Right lobe of liver (tissue), 6 donors: Measurements from ENCODE around the gene ZNF451. TPM values are rescaled to one million over a fixed set of nuclear protein-coding genes. Genes with fewer than 3 reads are reported as not detected.
A peak's percentile ranks its signal among the peaks of the same experiment; 100 is the strongest.
"Not testable (repeated sequence)": the region's sequence is repeated elsewhere in the genome, so short reads cannot be mapped to it uniquely, and the experiment has no call there.

ENCODE experiments used
- ATAC-seq, 4 donors: fragments of 200-7000 bp; cut with Tn5 transposase; one replicate each; pipeline ENCODE4 v1.9.1; 2020; ENCODE audit warnings: mild to moderate bottlenecking in 4 of 4, moderate library complexity in 4 of 4
- DNase-seq, 3 donors: peaks; one replicate each; pipeline ENCODE4 v3.0.0-alpha.2; 2020
- H3K27ac ChIP-seq, 3 donors: fragments of 200-600 bp; one replicate each; pipeline ENCODE4 v1.8.0; 2022
- H3K27me3 ChIP-seq, 2 donors: fragments of 200-600 bp; one replicate each; pipeline ENCODE4 v1.8.0; 2022
- H3K36me3 ChIP-seq, 4 donors: fragments of 200-600 bp; sonication (generic) in 1 of 4; one replicate each; pipeline versions ENCODE4 v1.5.1 to v1.8.0; 2017 to 2022; ENCODE audit warnings: control low read depth in 1 of 4
- H3K4me1 ChIP-seq, 4 donors: fragments of 200-600 bp; sonication (generic) in 1 of 4; one replicate each; pipeline versions ENCODE4 v1.5.1 to v1.8.0; 2017 to 2022; ENCODE audit warnings: control low read depth in 1 of 4
- H3K4me3 ChIP-seq, 3 donors: fragments of 200-600 bp; one replicate each; pipeline ENCODE4 v1.8.0; 2022
- H3K9me3 ChIP-seq, 4 donors: fragments of 200-600 bp; sonication (generic) in 1 of 4; one replicate each; pipeline versions ENCODE4 v1.5.1 to v1.8.0; 2017 to 2022; ENCODE audit warnings: control low read depth in 1 of 4
- CTCF ChIP-seq, 4 donors: fragments of 200-600 bp in 3 of 4; fragments of 450-650 bp in 1 of 4; IDR thresholded peaks; one replicate each; pipeline versions ENCODE4 v1.5.1 to v1.8.0; 2016 to 2022; ENCODE audit warnings: antibody characterized with exemption in 4 of 4, mild to moderate bottlenecking in 2 of 4
- POLR2A ChIP-seq: fragments of 450-650 bp; IDR thresholded peaks from one replicate; pipeline ENCODE4 v1.6.1; 2017; ENCODE audit warnings: antibody characterized with exemption, mild to moderate bottlenecking
- WGBS: methylation state at CpG from one replicate; pipeline ENCODE4 v1.1.6; 2018; ENCODE audit warnings: low coverage, low lambda C conversion rate; ENCODE audit not compliant: insufficient coverage; ENCODE audit errors: missing lambda C conversion rate; 5-methylcytosine and 5-hydroxymethylcytosine counted together
- intact Hi-C, 2 donors: fragments of 100-400 bp; cut with DNase I; formaldehyde crosslinking; loops; one replicate each; pipeline versions ENCODE4 v1.11.2 to v1.14.1; 2022
- total RNA-seq, 6 experiments: library from RNA; depleted of rRNA in 2 of 6; stranded (reverse); fragments of >200 nt in 2 of 6; fragmentation: NEBNext Ultra II Directional in 3 of 6; extraction: Animal tissue kit (Norgen Biotek cat#: 25700) in 3 of 6; gene quantifications; one replicate each; pipeline versions ENCODE4 v1.1.0 to v1.2.4, GENCODE V29; 2016 to 2023
- donor health status: DM: no; HTN: yes; CAD: no.
- donor health status: DM: no; HTN: no; CAD: no.
- donor health status: DM: no; HTN: no; CAD: no.
- donor health status: DM: no; HTN: yes; CAD: no.
- donor health status: DM: no; HTN: yes; CAD: no.

The ZNF451 gene
- total RNA-seq, 6 experiments from 2014 or later: 14.4 to 24.9 (median 19.1) TPM

GRCh38 chr6:57085471-57085870, 4.5 kb upstream of the ZNF451 start:
- Histone ChIP-seq H3K36me3 (no peaks in the 10 kb centered on the region), H3K4me3 (no peak overlapping the region), H3K27ac (no peak overlapping the region), H3K27me3 (no peaks in the 10 kb centered on the region), H3K4me1 (peaks cover 0 to 3% (median 0%) of the 10 kb centered on the region in 4 donors), H3K9me3 (no peaks in the 10 kb centered on the region)
- 81% methylated on average over 2 of the region's 2 CpGs for WGBS
- intact Hi-C loops: no loop called here
- TF ChIP-seq POLR2A (no peak), CTCF (IDR thresholded peaks at IDR 0.05) (no peak)
- DNase-seq (no peak), ATAC-seq (no peak)

DNA sequence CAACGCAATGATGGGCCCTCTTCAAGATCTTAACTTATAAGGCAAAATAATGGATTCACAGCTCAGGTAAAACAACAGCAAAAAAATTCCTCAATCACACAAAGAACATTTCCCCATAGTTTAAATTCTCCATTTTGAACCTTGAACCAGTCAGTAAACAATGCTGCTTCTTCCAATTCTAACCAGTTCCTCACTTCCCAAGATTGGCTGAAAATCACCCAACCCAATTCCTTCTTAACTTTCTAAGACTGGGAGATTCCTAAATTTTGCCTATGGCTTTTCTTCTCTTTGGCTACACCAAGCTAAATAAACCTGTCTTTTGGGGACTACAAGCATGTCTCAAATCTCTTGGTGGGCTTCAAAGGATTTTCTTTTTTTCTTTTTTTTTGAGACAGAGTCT, 3.1 kb upstream of the ZNF451 start:
- intact Hi-C loops: no loop called here
- ATAC-seq: no peak
- DNase-seq: no peak
- no peak for TF ChIP-seq POLR2A
- no peak for TF ChIP-seq CTCF (IDR thresholded peaks at IDR 0.05)
- Histone ChIP-seq H3K4me3 (no peak overlapping the region), H3K36me3 (no peaks in the 10 kb centered on the region), H3K27me3 (no peaks in the 10 kb centered on the region), H3K9me3 (no peaks in the 10 kb centered on the region), H3K27ac (no peak overlapping the region), H3K4me1 (peaks cover 0 to 5% (median 4%) of the 10 kb centered on the region in 4 donors)
- WGBS: 100% methylated on average over 1 of the region's 1 CpG

DNA sequence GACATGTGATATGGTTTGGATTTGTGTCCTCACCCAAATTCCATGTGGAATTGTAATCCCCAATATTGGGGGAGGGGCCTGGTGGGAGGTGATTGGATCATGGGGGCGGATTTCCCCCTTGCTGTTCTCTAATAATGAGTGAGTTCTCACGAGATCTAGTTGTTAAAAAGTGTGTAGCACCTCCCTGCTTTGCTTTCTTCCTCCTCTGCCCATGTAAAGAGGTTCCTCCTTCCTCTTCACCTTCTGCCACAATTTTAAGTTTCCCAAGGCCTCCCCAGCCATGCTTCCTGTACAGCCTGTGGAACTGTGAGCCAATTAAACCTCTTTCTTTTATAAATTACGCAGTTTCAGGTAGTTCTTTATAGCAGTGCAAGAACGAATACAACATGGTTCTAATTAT, 2.1 kb upstream of the ZNF451 start:
- H3K36me3 ChIP-seq: no peaks in the 10 kb centered on the region
- 79% methylated on average over 4 of the region's 4 CpGs for WGBS

DNA sequence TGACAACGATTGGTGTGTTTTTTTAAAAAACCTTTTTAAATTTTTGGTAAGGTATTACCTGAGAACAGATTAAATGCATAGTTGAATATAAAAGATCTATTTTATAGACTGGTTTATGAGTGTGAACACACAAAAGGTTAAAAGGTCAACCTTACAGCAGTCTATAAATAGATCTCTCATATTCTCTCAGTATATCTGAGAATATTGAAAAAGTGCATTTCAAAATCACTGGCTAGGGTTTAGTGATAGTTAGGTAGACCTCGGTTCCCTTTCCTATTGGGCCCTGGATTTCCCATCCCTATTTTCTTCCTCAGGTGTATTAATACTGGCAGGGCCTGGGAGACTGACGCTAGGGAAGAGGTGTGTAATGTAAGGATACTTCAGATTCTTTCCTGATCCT, 723 bp upstream of the ZNF451 start:
- Histone ChIP-seq H3K4me3 (peak overlapping the region in 2 of 3 donors; percentile 34 to 68), H3K9me3 (no peaks in the 10 kb centered on the region), H3K4me1 (peaks cover 0 to 19% (median 9%) of the 10 kb centered on the region in 4 donors), H3K27ac (no peak overlapping the region), H3K27me3 (no peaks in the 10 kb centered on the region), H3K36me3 (no peaks in the 10 kb centered on the region)
- intact Hi-C loops: no loop called here
- 42% methylated on average over 3 of the region's 3 CpGs for WGBS
- TF ChIP-seq POLR2A (no peak), CTCF (IDR thresholded peaks at IDR 0.05) (no peak)
- ATAC-seq (no peak), DNase-seq (no peak)

More for the DNA sequence above, 2.1 kb upstream of the ZNF451 start:
- peaks cover 0 to 16% (median 5%) of the 10 kb centered on the region in 4 donors for H3K4me1 ChIP-seq
- H3K27ac ChIP-seq: no peak overlapping the region
- no peak for DNase-seq
- H3K9me3 ChIP-seq: no peaks in the 10 kb centered on the region
- no peaks in the 10 kb centered on the region for H3K27me3 ChIP-seq
- ATAC-seq: no peak
- intact Hi-C loops: no loop called here
- TF ChIP-seq CTCF (IDR thresholded peaks at IDR 0.05) (no peak), POLR2A (no peak)
- no peak overlapping the region for H3K4me3 ChIP-seq

GRCh38 chr6:57090458-57091067, 575 bp downstream of the ZNF451 start:
- peaks cover 0 to 19% (median 9%) of the 10 kb centered on the region in 4 donors for H3K4me1 ChIP-seq
- peak; percentile 33 to 41 (median 36) for ATAC-seq
- H3K27me3 ChIP-seq, H3K27ac ChIP-seq, DNase-seq, intact Hi-C loops, H3K9me3 ChIP-seq, H3K36me3 ChIP-seq: not testable (repeated sequence)
- no CpG with 5 or more reads among the region's 27 CpGs for WGBS
- peak overlapping the region in 1 of 3 donors; percentile 64 for H3K4me3 ChIP-seq

DNA sequence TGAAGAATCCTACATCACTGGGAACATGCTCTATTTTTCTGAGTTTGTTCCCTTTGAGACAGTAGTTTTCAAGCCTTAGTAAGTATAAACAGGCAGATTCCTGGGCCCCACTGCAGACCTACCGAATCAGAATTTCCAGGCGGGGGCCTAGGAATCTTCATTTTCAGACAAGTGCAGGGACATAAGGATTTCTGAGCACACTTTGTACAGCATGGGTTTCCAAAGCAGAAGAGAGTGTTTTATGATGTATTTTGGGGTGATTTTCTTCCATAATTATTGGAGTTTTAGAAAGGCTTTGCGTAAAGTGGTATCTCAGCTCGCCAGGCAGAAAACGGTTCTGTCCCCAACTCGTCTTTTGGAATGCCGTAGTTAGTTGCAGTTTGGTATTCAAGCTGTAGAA, 1.4 kb downstream of the ZNF451 start:
- 82% methylated on average over 6 of the region's 7 CpGs for WGBS
- ATAC-seq, H3K27me3 ChIP-seq, H3K4me3 ChIP-seq, H3K27ac ChIP-seq, H3K36me3 ChIP-seq, intact Hi-C loops, DNase-seq, H3K9me3 ChIP-seq: not testable (repeated sequence)
- peaks cover 0 to 19% (median 9%) of the 10 kb centered on the region in 4 donors for H3K4me1 ChIP-seq
